22Rv1 (cell line): Measurements from ENCODE around the gene MCU.

Source experiments
- CTCF ChIP-seq: fragments of 450-650 bp; IDR thresholded peaks from 2 replicates; pipeline ENCODE4 v1.5.1; 2017; ENCODE audit warnings: mild to moderate bottlenecking
- ZFX ChIP-seq: fragments of 450-650 bp; IDR thresholded peaks from 2 replicates; pipeline ENCODE4 v1.6.1; 2017; ENCODE audit warnings: antibody characterized with exemption, borderline replicate concordance

GRCh38 chr10:72784551-72785351 is 92.8 kb downstream of the MCU start:
- TF ChIP-seq CTCF (no peak), ZFX (no peak)
